Central memory CD8-positive, alpha-beta T cell (primary cell): ENCODE measurements around the gene HOXD10.
A peak's percentile ranks its signal among the peaks of the same experiment; 100 is the strongest.

Experiments
- ATAC-seq: fragments of 150-1000 bp; cut with Tn5 transposase; replicated peaks from 2 replicates; pipeline ENCODE4 v1.10.0; 2022; ENCODE audit warnings: mild to moderate bottlenecking, moderate FRiP score, moderate number of reproducible peaks; ENCODE audit not compliant: poor library complexity, severe bottlenecking; ENCODE audit errors: extremely low read depth
- DNase-seq, 2 donors: peaks; one replicate each; pipeline ENCODE4 v3.0.0; 2021; ENCODE audit warnings: low spot score in 2 of 2
- H3K27ac Mint-ChIP-seq: one replicate; pipeline ENCODE4 v1.8.0; 2022; ENCODE audit warnings: low read depth, mild to moderate bottlenecking, moderate library complexity, mixed read lengths
- H3K27me3 Mint-ChIP-seq: one replicate; pipeline ENCODE4 v1.8.0; 2022; ENCODE audit warnings: mixed read lengths
- H3K36me3 Mint-ChIP-seq: one replicate; pipeline ENCODE4 v1.8.0; 2022; ENCODE audit warnings: mild to moderate bottlenecking, moderate library complexity, mixed read lengths; ENCODE audit not compliant: insufficient read depth
- H3K4me1 Mint-ChIP-seq: one replicate; pipeline ENCODE4 v1.8.0; 2022; ENCODE audit warnings: mixed read lengths
- H3K4me3 Mint-ChIP-seq: one replicate; pipeline ENCODE4 v1.8.0; 2022; ENCODE audit warnings: mild to moderate bottlenecking, moderate library complexity, mixed read lengths
- H3K9me3 Mint-ChIP-seq: one replicate; pipeline ENCODE4 v1.8.0; 2022; ENCODE audit warnings: mixed read lengths

HOXD10 gene

DNA sequence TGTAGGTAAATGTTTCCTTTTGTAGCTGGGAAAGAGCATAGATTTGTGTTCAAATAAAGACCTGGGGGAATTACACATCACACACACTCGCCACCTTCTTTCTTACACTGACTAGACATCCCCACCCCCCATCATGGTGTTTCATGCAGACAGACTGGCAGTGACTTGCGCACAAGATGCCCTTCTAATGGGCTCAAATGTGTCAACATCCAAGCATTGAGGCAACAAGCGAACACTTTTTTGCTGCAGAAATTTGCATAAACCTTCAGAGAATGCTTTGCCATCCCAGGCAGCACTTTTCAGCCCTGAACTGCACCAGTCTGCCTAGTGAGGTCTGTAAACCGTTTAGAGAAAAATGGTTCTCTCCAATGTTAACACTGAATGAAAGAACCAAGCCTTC is 17.5 kb downstream of the HOXD10 start:
- DNase-seq = no peak
- no peak overlapping the region for H3K27ac Mint-ChIP-seq
- H3K27me3 Mint-ChIP-seq = peaks cover 90% of the 10 kb centered on the region
- no peak for ATAC-seq
- H3K4me1 Mint-ChIP-seq = peaks cover 30% of the 10 kb centered on the region
- peaks cover 23% of the 10 kb centered on the region for H3K36me3 Mint-ChIP-seq
- no peak overlapping the region for H3K4me3 Mint-ChIP-seq
- no peaks in the 10 kb centered on the region for H3K9me3 Mint-ChIP-seq

DNA sequence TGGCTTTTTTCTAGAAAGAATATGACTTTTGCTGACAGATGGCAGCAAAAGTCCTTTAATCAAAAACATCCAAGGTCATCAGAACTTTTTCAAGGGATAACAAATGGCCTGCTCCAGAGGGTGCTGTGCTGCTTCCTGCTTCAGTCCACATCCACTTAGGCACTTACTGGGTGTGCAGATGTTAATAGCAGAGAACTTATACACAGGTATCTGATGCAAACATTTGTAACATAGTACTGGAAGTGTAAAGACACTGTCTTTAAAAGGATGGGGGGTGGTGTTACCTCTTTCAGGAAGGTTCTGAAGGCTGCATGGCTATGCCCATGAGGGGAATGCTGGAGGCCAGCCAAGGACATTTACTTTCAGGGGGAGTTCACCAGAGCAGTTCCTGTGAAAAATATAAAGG is 18.5 kb downstream of the HOXD10 start:
- Mint-ChIP-seq H3K27me3 (peaks cover 95% of the 10 kb centered on the region), H3K9me3 (no peaks in the 10 kb centered on the region), H3K4me1 (peaks cover 28% of the 10 kb centered on the region), H3K4me3 (peak overlapping the region; percentile 35), H3K36me3 (peaks cover 22% of the 10 kb centered on the region), H3K27ac (no peak overlapping the region)
- no peak for DNase-seq
- ATAC-seq = no peak

DNA sequence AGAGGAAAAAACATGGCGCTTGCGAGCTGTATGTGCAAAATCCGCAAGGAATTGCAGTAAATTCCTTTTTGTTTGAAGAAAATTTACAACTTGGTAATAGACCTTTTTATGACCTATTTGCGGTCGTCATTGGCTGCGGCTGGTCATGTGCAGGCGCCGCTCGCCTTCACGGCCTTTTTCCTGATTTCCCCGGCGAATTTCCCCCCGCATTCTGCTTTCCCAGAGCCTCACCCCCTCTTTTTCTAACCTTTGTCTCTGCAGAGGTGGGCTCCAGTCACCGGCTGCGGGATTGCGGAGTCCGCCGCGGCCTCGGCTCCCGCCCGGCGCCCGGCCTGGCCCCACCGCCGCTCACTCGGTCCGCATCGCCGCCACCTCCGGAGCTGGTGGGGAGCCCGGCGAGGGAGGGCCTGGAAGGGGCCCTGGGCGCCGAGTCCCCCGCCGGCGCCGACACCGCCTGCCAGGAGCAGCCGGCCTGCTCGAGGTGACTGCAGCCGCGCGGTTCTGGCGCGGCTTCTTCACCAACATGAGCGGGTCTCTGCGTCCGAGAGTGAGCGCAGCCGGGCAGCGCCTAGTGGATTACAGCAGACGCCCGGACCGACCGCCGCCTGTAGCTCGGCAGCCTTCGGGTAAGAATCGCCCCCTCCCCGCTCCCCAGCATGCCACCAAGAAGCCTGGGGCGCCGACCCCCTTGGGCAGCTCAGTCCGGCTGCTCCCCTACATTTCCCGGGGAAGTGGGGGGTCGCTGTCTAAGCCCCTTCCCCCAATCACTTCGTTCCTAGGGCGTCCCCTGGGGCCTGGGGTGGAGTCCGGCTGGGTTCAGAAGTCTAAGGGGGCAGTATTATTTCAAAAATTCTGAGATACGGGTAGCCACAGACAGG is 20.0 kb downstream of the HOXD10 start:
- ATAC-seq = no peak
- Mint-ChIP-seq H3K9me3 (no peaks in the 10 kb centered on the region), H3K27me3 (peaks cover 91% of the 10 kb centered on the region), H3K27ac (no peak overlapping the region), H3K4me1 (peaks cover 26% of the 10 kb centered on the region), H3K36me3 (peaks cover 11% of the 10 kb centered on the region), H3K4me3 (no peak overlapping the region)
- no peak for DNase-seq

DNA sequence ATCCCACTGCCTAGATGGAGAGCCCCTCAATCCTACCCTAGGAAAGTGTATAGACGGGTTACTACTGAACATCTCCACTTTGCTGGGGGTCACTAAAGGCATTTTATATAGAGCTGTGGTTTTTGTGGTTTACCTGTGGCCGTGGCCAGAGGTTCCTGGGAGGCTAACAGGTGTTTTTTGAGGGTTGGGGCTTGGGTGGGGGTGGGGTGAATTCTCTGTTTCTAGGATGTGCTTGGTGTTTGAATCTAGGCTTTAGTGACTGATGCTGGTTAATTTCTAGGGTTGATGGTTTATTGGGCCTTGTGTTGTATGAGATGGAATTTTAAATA is 20.6 kb downstream of the HOXD10 start:
- H3K27me3 Mint-ChIP-seq = peaks cover 91% of the 10 kb centered on the region
- ATAC-seq (no peak), DNase-seq (no peak)
- no peak overlapping the region for H3K27ac Mint-ChIP-seq
- H3K4me3 Mint-ChIP-seq = no peak overlapping the region
- peaks cover 10% of the 10 kb centered on the region for H3K36me3 Mint-ChIP-seq
- H3K4me1 Mint-ChIP-seq = peaks cover 24% of the 10 kb centered on the region
- no peaks in the 10 kb centered on the region for H3K9me3 Mint-ChIP-seq

DNA sequence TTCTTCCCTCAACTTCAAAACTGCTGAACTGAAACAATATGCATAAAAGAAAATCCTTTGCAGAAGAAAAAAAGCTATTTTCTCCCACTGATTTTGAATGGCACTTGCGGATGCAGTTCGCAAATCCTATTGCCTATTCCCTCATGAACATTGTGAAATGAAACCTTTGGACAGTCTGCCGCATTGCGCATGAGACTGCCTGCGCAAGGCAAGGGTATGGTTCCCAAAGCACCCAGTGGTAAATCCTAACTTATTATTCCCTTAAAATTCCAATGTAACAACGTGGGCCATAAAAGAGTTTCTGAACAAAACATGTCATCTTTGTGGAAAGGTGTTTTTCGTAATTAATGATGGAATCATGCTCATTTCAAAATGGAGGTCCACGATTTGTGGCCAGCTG is 21.3 kb downstream of the HOXD10 start:
- no peak for ATAC-seq
- DNase-seq = no peak
- Mint-ChIP-seq H3K27me3 (peaks cover 91% of the 10 kb centered on the region), H3K9me3 (no peaks in the 10 kb centered on the region), H3K4me3 (no peak overlapping the region), H3K27ac (no peak overlapping the region), H3K36me3 (peaks cover 7% of the 10 kb centered on the region), H3K4me1 (peaks cover 20% of the 10 kb centered on the region)

DNA sequence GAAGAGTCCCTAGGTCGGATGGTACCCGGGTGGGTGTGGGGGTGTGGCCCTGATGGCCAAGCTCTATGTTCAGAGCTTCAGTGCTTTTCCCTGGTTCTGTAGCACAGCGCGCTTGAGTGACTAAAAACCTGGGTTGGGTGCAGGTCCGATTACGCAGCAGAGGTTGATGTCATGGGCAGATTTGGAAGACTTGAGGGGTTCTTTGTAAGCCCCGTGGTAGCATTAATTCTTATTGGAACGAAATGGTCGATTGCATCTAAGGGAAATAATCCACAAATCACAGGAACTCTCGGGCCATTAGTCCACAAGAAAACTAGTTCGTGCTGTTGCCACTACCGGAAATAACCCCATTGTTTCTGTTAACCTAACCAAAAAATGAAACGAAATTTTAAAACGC is 21.9 kb downstream of the HOXD10 start:
- ATAC-seq = no peak
- Mint-ChIP-seq H3K4me3 (no peak overlapping the region), H3K27ac (no peak overlapping the region), H3K27me3 (peaks cover 91% of the 10 kb centered on the region), H3K4me1 (peaks cover 20% of the 10 kb centered on the region), H3K9me3 (no peaks in the 10 kb centered on the region), H3K36me3 (peaks cover 7% of the 10 kb centered on the region)
- no peak for DNase-seq

DNA sequence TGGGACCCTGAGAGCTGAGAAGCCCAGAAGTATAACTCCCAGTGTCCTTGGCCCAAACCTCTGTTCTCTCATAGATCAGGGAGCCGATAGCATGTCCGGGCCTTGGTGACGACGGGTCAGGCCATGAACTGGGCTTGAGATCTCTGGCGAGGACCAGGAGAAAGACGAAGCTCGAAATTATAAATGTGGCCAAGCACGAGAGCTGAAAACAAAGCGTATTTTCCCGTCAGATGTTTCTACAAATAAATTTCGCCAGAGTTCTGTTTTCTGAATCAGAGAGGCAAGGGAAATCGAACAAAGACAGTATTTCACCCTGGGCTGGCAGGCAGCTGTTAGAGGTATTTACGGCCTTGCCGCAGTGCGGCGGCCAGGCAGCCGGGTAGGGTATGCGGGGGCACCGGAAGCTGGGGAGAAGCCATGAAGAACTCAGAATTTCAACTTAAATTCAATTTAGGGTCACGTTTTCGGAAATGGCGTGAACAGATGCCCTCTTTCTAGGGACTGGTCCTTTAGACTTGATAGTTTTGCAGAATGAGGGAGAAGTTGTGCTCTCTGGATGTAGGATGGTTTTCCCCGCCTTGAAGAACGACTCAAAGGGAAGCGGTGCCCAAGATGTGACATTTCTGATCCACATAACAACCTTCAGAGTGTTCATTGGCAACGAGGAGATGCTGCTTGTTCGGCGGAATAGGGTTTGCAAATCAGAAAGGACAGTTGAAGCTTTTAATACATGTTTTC is 22.5 kb downstream of the HOXD10 start:
- H3K4me1 Mint-ChIP-seq = peaks cover 20% of the 10 kb centered on the region
- peaks cover 7% of the 10 kb centered on the region for H3K36me3 Mint-ChIP-seq
- no peak overlapping the region for H3K4me3 Mint-ChIP-seq
- no peak for ATAC-seq
- peaks cover 91% of the 10 kb centered on the region for H3K27me3 Mint-ChIP-seq
- H3K9me3 Mint-ChIP-seq = no peaks in the 10 kb centered on the region
- DNase-seq = no peak
- H3K27ac Mint-ChIP-seq = no peak overlapping the region

DNA sequence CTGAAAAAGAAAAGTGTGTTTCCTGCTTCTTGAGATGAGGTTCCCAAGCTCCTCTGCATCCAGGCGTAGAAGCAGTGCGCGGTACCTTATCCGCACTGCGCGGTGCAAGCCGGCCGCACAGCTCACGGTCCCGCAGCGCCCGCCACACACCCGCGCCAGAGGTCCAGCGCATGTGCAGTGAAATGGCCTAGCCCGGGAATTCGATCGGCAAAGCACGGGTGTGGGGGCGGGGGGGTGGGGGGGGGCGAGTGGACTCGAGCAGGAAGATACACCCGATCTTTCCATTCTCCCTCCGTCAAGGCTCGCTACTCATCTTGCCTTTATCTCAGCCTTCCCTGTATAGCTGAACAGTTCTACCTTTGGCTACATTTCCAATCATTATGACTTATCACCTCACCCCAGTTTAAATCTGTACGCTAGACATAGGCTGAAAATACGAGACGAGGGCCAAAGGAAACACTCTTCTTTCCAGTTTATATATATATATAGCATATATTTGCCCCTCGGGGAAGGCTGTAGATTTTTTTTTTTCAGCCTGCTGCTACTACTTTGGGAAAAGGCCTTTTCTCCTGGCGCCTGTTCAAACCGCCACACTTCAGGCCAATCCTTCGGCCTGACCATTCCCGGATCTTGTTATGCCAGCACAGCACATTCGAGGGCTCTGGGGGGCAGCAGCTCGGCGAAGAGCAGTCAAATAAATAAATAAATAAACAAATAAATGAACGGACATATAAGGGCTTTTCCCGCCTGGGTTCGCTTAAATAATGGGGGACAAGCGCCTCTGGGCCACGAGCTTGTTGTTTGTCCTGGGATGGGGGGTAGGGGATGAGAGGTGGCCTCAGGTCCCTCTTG is 23.3 kb downstream of the HOXD10 start:
- DNase-seq (no peak), ATAC-seq (no peak)
- H3K4me1 Mint-ChIP-seq = peaks cover 20% of the 10 kb centered on the region
- H3K36me3 Mint-ChIP-seq = peaks cover 7% of the 10 kb centered on the region
- H3K4me3 Mint-ChIP-seq = no peak overlapping the region
- H3K27me3 Mint-ChIP-seq = peaks cover 92% of the 10 kb centered on the region
- H3K9me3 Mint-ChIP-seq = no peaks in the 10 kb centered on the region
- H3K27ac Mint-ChIP-seq = no peak overlapping the region

DNA sequence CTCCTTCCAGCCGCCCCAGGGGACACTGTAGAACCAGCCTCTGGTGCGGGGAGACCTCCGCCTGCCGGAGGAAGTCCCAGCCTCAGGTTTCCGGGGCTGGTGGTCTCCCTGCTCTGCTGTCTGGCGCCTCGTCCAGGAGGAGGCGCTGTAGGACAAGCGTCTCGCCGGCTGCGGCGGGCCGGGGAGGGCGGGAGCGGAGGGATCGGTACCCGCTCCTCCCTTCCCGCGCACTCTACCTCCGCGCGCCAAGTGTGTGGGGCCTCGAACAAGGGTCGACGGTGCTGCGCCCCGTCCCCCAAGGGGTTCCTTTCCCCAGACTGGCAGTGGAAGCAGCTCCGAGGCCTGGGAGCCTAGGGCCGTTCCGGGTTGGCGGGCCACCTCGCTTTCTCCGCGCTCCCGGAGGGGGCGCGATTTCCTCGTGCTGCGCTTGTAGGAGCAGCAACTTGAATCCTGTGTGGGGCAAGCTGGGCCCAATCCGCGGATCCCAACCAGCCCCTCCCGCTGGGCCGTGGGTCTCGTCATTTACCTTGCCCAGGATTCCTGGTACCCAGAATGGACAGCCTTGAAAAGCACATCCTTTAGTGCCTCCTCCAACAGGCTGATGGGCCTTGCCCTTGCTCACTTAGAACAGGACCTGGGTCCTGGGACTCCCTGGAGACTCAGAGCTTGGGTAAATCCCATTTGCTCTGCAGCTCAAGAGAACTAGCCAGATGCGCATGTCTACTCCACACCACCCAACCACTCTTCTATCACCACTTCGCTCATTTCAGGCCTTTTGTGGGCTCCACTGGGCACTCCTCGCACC is 24.1 kb downstream of the HOXD10 start:
- ATAC-seq = peak; percentile 81
- peak; percentile 52 to 54 for DNase-seq
- Mint-ChIP-seq H3K4me3 (peak overlapping the region; percentile 26), H3K4me1 (peaks cover 14% of the 10 kb centered on the region), H3K9me3 (no peaks in the 10 kb centered on the region), H3K27me3 (peaks cover 92% of the 10 kb centered on the region), H3K36me3 (peaks cover 5% of the 10 kb centered on the region), H3K27ac (no peak overlapping the region)

DNA sequence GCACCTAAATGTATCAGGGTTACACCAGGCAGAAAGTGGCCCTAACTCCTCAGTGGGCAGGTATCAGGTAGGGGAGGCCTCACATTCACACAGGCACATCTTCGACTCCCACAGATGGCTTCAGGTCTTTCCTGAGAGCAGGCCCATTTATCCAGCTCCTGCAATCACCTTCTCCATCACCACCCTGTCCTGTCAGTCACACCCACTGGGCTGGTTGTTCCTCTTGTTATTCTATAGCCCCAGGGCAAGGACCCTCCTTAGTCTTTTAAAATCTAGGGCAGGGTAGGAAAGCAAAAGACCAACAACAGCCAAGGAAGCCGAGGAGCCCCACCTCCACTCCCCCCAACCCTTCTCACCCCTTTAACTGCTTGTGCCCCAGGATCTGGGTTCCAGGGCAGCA is 25.7 kb downstream of the HOXD10 start:
- Mint-ChIP-seq H3K9me3 (no peaks in the 10 kb centered on the region), H3K4me3 (no peak overlapping the region)

DNA sequence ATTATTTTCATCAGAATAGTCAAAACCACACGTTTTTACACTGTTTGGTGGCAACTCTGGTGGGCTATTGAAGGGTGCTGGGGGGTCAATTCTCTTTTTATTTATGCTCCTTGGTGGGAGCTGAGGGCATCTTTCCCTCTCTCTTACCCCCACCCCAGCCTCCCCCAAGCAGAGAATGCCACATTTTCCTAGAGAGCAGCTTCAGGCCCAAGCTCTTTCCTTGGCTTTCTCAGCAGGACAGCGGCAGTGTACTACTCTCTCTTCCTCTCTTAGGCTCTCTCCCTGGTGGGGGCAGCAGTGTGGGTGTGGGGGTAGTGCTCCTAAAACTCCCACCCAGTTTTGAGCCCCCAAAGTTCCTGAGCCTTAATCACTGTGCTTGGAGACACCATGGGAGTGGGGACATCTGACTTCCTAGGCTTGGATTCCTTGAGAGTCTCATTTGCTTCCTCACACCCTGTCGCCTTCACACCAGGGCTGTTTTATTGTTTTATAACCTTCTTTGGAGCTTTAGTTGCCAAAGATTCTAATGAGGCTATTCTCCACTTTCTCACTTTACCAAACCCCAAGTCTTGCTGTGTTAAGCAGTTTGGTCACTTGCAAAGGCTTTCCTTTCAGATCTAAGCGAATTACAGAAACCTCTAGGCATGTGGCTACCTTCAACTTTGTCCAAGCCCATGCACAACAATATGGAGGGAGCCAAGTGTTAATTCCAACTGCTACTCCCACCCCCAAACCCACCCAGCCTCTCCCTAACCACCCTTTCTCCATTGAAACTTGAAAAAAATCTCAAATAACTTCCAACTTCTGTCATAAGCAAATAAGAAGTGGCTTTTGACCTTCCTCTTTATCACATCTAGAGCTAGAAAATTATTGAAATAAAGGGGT is 28.7 kb downstream of the HOXD10 start:
- no peak for DNase-seq
- no peaks in the 10 kb centered on the region for H3K9me3 Mint-ChIP-seq
- no peaks in the 10 kb centered on the region for H3K36me3 Mint-ChIP-seq
- H3K4me1 Mint-ChIP-seq = peaks cover 7% of the 10 kb centered on the region
- no peak overlapping the region for H3K4me3 Mint-ChIP-seq
- H3K27ac Mint-ChIP-seq = no peak overlapping the region
- H3K27me3 Mint-ChIP-seq = peaks cover 97% of the 10 kb centered on the region
- ATAC-seq = no peak

More for the DNA sequence above, 25.7 kb downstream of the HOXD10 start:
- Mint-ChIP-seq H3K27ac (no peak overlapping the region), H3K36me3 (peaks cover 5% of the 10 kb centered on the region), H3K4me1 (peaks cover 11% of the 10 kb centered on the region), H3K27me3 (peaks cover 92% of the 10 kb centered on the region)
- no peak for ATAC-seq
- no peak for DNase-seq
